ENCODE data around the gene TMEM95.
A peak's percentile ranks its signal among the peaks of the same experiment; 100 is the strongest.

Gene TMEM95

GRCh38 chr17:7315570-7316235 is 39.3 kb upstream of the TMEM95 start:
- TF ChIP-seq, protein P1, sequence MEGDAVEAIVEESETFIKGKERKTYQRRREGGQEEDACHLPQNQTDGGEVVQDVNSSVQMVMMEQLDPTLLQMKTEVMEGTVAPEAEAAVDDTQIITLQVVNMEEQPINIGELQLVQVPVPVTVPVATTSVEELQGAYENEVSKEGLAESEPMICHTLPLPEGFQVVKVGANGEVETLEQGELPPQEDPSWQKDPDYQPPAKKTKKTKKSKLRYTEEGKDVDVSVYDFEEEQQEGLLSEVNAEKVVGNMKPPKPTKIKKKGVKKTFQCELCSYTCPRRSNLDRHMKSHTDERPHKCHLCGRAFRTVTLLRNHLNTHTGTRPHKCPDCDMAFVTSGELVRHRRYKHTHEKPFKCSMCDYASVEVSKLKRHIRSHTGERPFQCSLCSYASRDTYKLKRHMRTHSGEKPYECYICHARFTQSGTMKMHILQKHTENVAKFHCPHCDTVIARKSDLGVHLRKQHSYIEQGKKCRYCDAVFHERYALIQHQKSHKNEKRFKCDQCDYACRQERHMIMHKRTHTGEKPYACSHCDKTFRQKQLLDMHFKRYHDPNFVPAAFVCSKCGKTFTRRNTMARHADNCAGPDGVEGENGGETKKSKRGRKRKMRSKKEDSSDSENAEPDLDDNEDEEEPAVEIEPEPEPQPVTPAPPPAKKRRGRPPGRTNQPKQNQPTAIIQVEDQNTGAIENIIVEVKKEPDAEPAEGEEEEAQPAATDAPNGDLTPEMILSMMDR (IDR thresholded peaks at IDR 0.05; ENCODE audit: insufficient read depth, low read length, missing control alignments): no peak
- DNase-seq (ENCODE audit: low read depth, low spot score): no peak
- peak overlapping the region; percentile 81 for H3K4me3 ChIP-seq (ENCODE audit: low read depth, low read length)
- POLR2A ChIA-PET: interaction anchor here (1.2 kb wide), 1 partner anchor 14 kb away, joined by 5 read pairs; the partner anchor contains the start of gene NEURL4
- CTCF ChIA-PET: interaction anchor here (1.6 to 5.8 kb wide), 2 partner anchors 9 to 245 kb away, joined by 4 to 39 read pairs; no protein-coding TSS in a partner anchor

GRCh38 chr17:7317161-7317803 is 37.7 kb upstream of the TMEM95 start:
- DNase-seq (ENCODE audit: low read depth, low spot score): no peak
- POLR2A ChIA-PET: interaction anchor here (1.2 kb wide), 1 partner anchor 12 kb away, joined by 6 read pairs; the partner anchor contains the start of gene NEURL4
- TF ChIP-seq, protein P1 (IDR thresholded peaks at IDR 0.05; ENCODE audit: insufficient read depth, low read length, missing control alignments): no peak
- CTCF ChIA-PET: interaction anchor here (5.8 kb wide), 1 partner anchor 8 kb away, joined by 39 read pairs; no protein-coding TSS in a partner anchor
- no peak overlapping the region for H3K4me3 ChIP-seq (ENCODE audit: low read depth, low read length)

- DNase-seq (ENCODE audit: low read depth, low spot score): no peak
- ChIA-PET CTCF (interaction anchor here (0.9 to 5.8 kb wide), 2 partner anchors 7 to 11 kb away, joined by 5 to 39 read pairs; partner anchors contain the start of gene NEURL4), POLR2A (interaction anchor here (1.2 kb wide), 1 partner anchor 11 kb away, joined by 6 read pairs; the partner anchor contains the start of gene NEURL4)
- H3K4me3 ChIP-seq (ENCODE audit: low read depth, low read length): no peak overlapping the region
- TF ChIP-seq, protein P1 (IDR thresholded peaks at IDR 0.05; ENCODE audit: insufficient read depth, low read length, missing control alignments): no peak
These were observed 36.7 kb upstream of the TMEM95 start for GRCh38 chr17:7318121-7318860.

- TF ChIP-seq, protein P1 (IDR thresholded peaks at IDR 0.05; ENCODE audit: insufficient read depth, low read length, missing control alignments): no peak
- ChIA-PET CTCF (interaction anchor here (0.8 to 2.9 kb wide), 4 partner anchors 24 to 276 kb away, joined by 3 to 9 read pairs (median 5); no protein-coding TSS in a partner anchor), POLR2A (no interaction called here)
- DNase-seq (ENCODE audit: low read depth, low spot score): no peak
- H3K4me3 ChIP-seq (ENCODE audit: low read depth, low read length): no peak overlapping the region
These were observed 33.5 kb upstream of the TMEM95 start for GRCh38 chr17:7321466-7321865.

DNA sequence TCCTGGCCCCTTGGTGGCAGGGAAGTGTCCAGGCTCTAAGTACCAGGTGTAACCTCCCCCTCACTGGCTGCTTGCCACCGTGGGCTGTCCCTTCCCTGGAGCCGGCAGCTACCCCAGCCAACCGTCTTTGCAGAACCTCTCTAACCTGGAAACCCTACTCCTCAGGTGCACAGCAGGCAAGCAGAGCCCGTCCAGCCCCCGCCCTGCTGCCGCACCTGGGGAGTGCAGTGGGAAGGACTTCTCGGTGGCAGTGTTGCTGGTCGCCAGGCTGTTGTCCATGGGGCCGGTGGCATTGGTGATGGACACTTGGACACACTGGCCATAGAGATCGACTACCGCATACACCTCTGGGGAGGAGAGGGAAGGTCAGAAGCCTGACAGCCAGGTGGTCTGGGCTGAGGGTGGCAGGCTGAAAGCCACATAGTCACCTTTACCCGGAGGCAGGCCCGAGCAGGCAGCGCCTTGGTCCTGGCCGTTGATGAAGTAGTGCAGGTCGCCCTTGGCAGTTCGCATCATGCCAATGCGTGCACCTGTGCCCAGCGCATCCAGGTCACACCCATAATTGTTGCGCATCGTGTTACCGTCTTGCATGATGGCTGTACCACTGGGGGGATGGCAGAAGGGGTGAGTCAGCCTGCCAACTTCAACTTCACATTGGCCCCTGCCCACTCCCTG is 32.3 kb upstream of the TMEM95 start:
- CTCF ChIA-PET: interaction anchor here (1.4 to 4.9 kb wide), 5 partner anchors 7 to 238 kb away, joined by 4 to 39 read pairs (median 20); partner anchors contain the start of genes GPS2 and SENP3
- TF ChIP-seq, protein P1 (IDR thresholded peaks at IDR 0.05; ENCODE audit: insufficient read depth, low read length, missing control alignments): no peak
- POLR2A ChIA-PET: no interaction called here
- DNase-seq (ENCODE audit: low read depth, low spot score): no peak
- H3K4me3 ChIP-seq (ENCODE audit: low read depth, low read length): no peak overlapping the region

Measured in AG04449 (cell line).